WTC11 (cell line): ENCODE measurements around the gene PPARD. TPM values are rescaled to one million over a fixed set of nuclear protein-coding genes. Genes with fewer than 3 reads are reported as not detected.

Source experiments
- ATAC-seq: fragments of 200-7000 bp; cut with Tn5 transposase; 2 replicates; pipeline ENCODE4 v1.10.0; 2021; ENCODE audit warnings: mild to moderate bottlenecking, moderate library complexity
- CTCF ChIA-PET: fragments of 300-600 bp; sonication (Branson Sonifier 250); formaldehyde crosslinking; loops from one replicate; lab custom pipeline; 2021; ENCODE audit warnings: antibody characterized with exemption; lab: Charles Lee
- POLR2A ChIA-PET: fragments of 350-600 bp; sonication (Branson Sonifier 250); formaldehyde crosslinking; loops from one replicate; lab custom pipeline; 2021; ENCODE audit warnings: antibody characterized with exemption; lab: Charles Lee
- DNase-seq: peaks from one replicate; pipeline ENCODE4 v3.0.0; 2021; ENCODE audit warnings: low spot score
- H3K27ac Mint-ChIP-seq: 2 replicates; pipeline ENCODE4 v1.8.0; 2021; ENCODE audit warnings: mixed read lengths
- H3K27me3 Mint-ChIP-seq: 2 replicates; pipeline ENCODE4 v1.8.0; 2021; ENCODE audit warnings: low read depth, mild to moderate bottlenecking, moderate library complexity, mixed read lengths
- H3K36me3 Mint-ChIP-seq: 2 replicates; pipeline ENCODE4 v1.8.0; 2021; ENCODE audit warnings: mixed read lengths
- H3K4me1 Mint-ChIP-seq: 2 replicates; pipeline ENCODE4 v1.8.0; 2022; ENCODE audit warnings: mixed read lengths
- H3K4me3 Mint-ChIP-seq: 2 replicates; pipeline ENCODE4 v1.8.0; 2021; ENCODE audit warnings: mild to moderate bottlenecking, moderate library complexity, mixed read lengths
- H3K9me3 Mint-ChIP-seq: 2 replicates; pipeline ENCODE4 v1.8.0; 2021; ENCODE audit warnings: mixed read lengths
- E2F5 ChIP-seq: sonication (generic); formaldehyde crosslinking; IDR thresholded peaks from 2 replicates; pipeline ENCODE4 v1.8.1; 2022; ENCODE audit warnings: mild to moderate bottlenecking, moderate library complexity, missing genetic modification reagents
- STAT6 ChIP-seq: sonication (generic); formaldehyde crosslinking; conservative IDR thresholded peaks from 2 replicates; pipeline ENCODE4 v1.8.1; 2023; ENCODE audit warnings: mild to moderate bottlenecking, low read depth, missing genetic modification reagents, moderate library complexity
- USF2 ChIP-seq: sonication (generic); formaldehyde crosslinking; IDR thresholded peaks from 2 replicates; pipeline ENCODE4 v1.8.1; 2023; ENCODE audit warnings: mild to moderate bottlenecking, missing genetic modification reagents, moderate library complexity
- ZNF138 ChIP-seq: sonication (generic); formaldehyde crosslinking; conservative IDR thresholded peaks from 2 replicates; pipeline ENCODE4 v1.8.1; 2022; ENCODE audit warnings: mild to moderate bottlenecking, moderate library complexity, missing genetic modification reagents
- ZNF219 ChIP-seq: sonication (generic); formaldehyde crosslinking; IDR thresholded peaks from 2 replicates; pipeline ENCODE4 v1.8.0; 2023; ENCODE audit warnings: missing genetic modification reagents, mild to moderate bottlenecking, borderline replicate concordance
- ZNF423 ChIP-seq: fragments of 250-450 bp; sonication (Bioruptor Pico); IDR thresholded peaks from 2 replicates; pipeline ENCODE4 v2.1.2; 2022; ENCODE audit warnings: mild to moderate bottlenecking, moderate library complexity
- total RNA-seq: library from RNA; stranded (reverse); gene quantifications from 3 replicates; pipeline ENCODE4 v1.2.3, GENCODE V29; 2021
- TF ChIP-seq, protein P1 (sequence below): sonication (generic); formaldehyde crosslinking; IDR thresholded peaks from 2 replicates; pipeline ENCODE4 v1.8.0; 2023; ENCODE audit warnings: missing genetic modification reagents, mild to moderate bottlenecking, borderline replicate concordance
- TF ChIP-seq, protein P2 (sequence below): fragments of 200-600 bp; IDR thresholded peaks from 2 replicates; pipeline ENCODE4 v1.8.0; 2022; ENCODE audit warnings: antibody characterized with exemption
- TF ChIP-seq, protein P3 (sequence below): sonication (generic); formaldehyde crosslinking; IDR thresholded peaks from 2 replicates; pipeline ENCODE4 v1.8.1; 2023; ENCODE audit warnings: mild to moderate bottlenecking, missing genetic modification reagents
- TF ChIP-seq, protein P4 (sequence below): sonication (generic); formaldehyde crosslinking; IDR thresholded peaks from 2 replicates; pipeline ENCODE4 v1.8.1; 2023; ENCODE audit warnings: mild to moderate bottlenecking, moderate library complexity, missing genetic modification reagents
- TF ChIP-seq, protein P5 (sequence below): fragments of 250-450 bp; sonication (Bioruptor Pico); IDR thresholded peaks from 2 replicates; pipeline ENCODE4 v1.9.0; 2021; ENCODE audit warnings: moderate library complexity, mild to moderate bottlenecking, inconsistent platforms, borderline replicate concordance

Gene PPARD
- total RNA-seq, 1 experiment from 2014 or later, result 14.7 TPM

GRCh38 chr6:35475573-35475972 is 133.2 kb downstream of the PPARD start (continued):
- TF ChIP-seq, protein P1, sequence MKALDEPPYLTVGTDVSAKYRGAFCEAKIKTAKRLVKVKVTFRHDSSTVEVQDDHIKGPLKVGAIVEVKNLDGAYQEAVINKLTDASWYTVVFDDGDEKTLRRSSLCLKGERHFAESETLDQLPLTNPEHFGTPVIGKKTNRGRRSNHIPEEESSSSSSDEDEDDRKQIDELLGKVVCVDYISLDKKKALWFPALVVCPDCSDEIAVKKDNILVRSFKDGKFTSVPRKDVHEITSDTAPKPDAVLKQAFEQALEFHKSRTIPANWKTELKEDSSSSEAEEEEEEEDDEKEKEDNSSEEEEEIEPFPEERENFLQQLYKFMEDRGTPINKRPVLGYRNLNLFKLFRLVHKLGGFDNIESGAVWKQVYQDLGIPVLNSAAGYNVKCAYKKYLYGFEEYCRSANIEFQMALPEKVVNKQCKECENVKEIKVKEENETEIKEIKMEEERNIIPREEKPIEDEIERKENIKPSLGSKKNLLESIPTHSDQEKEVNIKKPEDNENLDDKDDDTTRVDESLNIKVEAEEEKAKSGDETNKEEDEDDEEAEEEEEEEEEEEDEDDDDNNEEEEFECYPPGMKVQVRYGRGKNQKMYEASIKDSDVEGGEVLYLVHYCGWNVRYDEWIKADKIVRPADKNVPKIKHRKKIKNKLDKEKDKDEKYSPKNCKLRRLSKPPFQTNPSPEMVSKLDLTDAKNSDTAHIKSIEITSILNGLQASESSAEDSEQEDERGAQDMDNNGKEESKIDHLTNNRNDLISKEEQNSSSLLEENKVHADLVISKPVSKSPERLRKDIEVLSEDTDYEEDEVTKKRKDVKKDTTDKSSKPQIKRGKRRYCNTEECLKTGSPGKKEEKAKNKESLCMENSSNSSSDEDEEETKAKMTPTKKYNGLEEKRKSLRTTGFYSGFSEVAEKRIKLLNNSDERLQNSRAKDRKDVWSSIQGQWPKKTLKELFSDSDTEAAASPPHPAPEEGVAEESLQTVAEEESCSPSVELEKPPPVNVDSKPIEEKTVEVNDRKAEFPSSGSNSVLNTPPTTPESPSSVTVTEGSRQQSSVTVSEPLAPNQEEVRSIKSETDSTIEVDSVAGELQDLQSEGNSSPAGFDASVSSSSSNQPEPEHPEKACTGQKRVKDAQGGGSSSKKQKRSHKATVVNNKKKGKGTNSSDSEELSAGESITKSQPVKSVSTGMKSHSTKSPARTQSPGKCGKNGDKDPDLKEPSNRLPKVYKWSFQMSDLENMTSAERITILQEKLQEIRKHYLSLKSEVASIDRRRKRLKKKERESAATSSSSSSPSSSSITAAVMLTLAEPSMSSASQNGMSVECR (CRISPR knock-in tag), result no peak
- TF ChIP-seq ZNF219 (CRISPR knock-in tag) (no peak), USF2 (CRISPR knock-in tag) (no peak), ZNF423 (no peak)
- TF ChIP-seq, protein P2, sequence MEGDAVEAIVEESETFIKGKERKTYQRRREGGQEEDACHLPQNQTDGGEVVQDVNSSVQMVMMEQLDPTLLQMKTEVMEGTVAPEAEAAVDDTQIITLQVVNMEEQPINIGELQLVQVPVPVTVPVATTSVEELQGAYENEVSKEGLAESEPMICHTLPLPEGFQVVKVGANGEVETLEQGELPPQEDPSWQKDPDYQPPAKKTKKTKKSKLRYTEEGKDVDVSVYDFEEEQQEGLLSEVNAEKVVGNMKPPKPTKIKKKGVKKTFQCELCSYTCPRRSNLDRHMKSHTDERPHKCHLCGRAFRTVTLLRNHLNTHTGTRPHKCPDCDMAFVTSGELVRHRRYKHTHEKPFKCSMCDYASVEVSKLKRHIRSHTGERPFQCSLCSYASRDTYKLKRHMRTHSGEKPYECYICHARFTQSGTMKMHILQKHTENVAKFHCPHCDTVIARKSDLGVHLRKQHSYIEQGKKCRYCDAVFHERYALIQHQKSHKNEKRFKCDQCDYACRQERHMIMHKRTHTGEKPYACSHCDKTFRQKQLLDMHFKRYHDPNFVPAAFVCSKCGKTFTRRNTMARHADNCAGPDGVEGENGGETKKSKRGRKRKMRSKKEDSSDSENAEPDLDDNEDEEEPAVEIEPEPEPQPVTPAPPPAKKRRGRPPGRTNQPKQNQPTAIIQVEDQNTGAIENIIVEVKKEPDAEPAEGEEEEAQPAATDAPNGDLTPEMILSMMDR, result no peak
- TF ChIP-seq, protein P3, sequence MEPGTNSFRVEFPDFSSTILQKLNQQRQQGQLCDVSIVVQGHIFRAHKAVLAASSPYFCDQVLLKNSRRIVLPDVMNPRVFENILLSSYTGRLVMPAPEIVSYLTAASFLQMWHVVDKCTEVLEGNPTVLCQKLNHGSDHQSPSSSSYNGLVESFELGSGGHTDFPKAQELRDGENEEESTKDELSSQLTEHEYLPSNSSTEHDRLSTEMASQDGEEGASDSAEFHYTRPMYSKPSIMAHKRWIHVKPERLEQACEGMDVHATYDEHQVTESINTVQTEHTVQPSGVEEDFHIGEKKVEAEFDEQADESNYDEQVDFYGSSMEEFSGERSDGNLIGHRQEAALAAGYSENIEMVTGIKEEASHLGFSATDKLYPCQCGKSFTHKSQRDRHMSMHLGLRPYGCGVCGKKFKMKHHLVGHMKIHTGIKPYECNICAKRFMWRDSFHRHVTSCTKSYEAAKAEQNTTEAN (CRISPR knock-in tag), result no peak

GRCh38 chr6:35476004-35476403 is 133.6 kb downstream of the PPARD start:
- no peaks in the 10 kb centered on the region for H3K27me3 Mint-ChIP-seq
- peaks cover 28% of the 10 kb centered on the region for H3K4me1 Mint-ChIP-seq
- no peaks in the 10 kb centered on the region for H3K9me3 Mint-ChIP-seq
- no peak overlapping the region for H3K4me3 Mint-ChIP-seq
- TF ChIP-seq E2F5 (CRISPR knock-in tag) (no peak), STAT6 (CRISPR knock-in tag) (no peak), ZNF138 (CRISPR knock-in tag) (no peak)
- TF ChIP-seq, protein P4, sequence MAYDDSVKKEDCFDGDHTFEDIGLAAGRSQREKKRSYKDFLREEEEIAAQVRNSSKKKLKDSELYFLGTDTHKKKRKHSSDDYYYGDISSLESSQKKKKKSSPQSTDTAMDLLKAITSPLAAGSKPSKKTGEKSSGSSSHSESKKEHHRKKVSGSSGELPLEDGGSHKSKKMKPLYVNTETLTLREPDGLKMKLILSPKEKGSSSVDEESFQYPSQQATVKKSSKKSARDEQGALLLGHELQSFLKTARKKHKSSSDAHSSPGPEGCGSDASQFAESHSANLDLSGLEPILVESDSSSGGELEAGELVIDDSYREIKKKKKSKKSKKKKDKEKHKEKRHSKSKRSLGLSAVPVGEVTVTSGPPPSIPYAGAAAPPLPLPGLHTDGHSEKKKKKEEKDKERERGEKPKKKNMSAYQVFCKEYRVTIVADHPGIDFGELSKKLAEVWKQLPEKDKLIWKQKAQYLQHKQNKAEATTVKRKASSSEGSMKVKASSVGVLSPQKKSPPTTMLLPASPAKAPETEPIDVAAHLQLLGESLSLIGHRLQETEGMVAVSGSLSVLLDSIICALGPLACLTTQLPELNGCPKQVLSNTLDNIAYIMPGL (CRISPR knock-in tag), result no peak
- TF ChIP-seq, protein P5, sequence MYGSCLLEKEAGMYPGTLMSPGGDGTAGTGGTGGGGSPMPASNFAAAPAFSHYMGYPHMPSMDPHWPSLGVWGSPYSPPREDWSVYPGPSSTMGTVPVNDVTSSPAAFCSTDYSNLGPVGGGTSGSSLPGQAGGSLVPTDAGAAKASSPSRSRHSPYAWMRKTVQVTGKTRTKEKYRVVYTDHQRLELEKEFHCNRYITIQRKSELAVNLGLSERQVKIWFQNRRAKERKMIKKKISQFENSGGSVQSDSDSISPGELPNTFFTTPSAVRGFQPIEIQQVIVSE (CRISPR knock-in tag), result no peak
- DNase-seq (no peak), ATAC-seq (no peak; the same call in 1 of the 2 replicates)
- POLR2A ChIA-PET, result interaction anchor here (1.2 to 7.9 kb wide), 3 partner anchors 10 to 22 kb away, joined by 3 to 54 read pairs (median 6); partner anchors contain the start of gene TEAD3
- CTCF ChIA-PET, result interaction anchor here (1.0 to 1.5 kb wide), 3 partner anchors 14 to 134 kb away, joined by 3 to 4 read pairs (median 3); no protein-coding TSS in a partner anchor
- peaks cover 36% of the 10 kb centered on the region for H3K36me3 Mint-ChIP-seq
- H3K27ac Mint-ChIP-seq, result no peak overlapping the region
